Activated T-cell treated with anti-CD3 and anti-CD28 coated beads, Interleukin-2, amount 50 U/mL, for 48 hours (primary cell): ENCODE results near the gene DMPK.
"Not testable (repeated sequence)": the region's sequence is repeated elsewhere in the genome, so short reads cannot be mapped to it uniquely, and the experiment has no call there.

Source experiments
- DNase-seq, 2 experiments: peaks; one replicate each; pipeline ENCODE4 v3.0.0-alpha.2; 2020

Gene DMPK

DNA sequence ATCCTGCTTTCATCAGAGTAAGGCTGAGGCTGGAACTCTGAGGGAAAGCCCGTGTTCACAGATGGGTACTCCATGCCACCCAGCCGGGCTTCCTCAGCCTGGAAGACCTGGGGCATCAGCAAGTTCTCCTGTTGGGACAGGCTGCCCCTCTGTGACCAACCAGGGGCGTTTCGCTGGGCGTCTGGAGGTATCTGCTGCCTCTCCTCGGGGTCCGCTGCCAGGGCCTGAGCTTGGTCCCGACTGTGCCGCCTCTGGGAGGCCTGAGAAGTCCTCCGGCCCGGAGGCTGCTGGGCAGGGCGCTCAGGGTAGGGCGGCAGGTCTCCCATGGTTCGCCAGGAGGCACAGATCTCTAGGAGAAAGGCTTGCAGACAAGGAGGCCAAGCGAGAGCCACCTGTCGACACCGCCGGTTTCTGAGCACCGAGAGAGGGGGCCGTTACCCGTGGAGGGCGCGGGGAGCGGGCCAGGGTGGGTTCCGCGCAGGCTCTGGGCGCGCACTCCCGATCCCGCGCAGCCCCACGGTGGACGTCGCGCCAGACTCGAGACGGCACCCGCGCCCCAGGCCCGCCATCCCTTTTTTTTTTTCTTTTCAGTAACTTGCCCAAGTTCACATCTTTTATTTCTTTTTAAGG is 32.7 kb upstream of the DMPK start, which contains the start of gene RSPH6A:
TSS of gene RSPH6A (minus strand) at position 458 of the 630 bp plus-strand sequence. CDS start at position 326, 132 bp downstream.
- DNase-seq = no peak

- DNase-seq = no peak
These were observed 32.0 kb upstream of the DMPK start for GRCh38 chr19:45814166-45814780.

DNA sequence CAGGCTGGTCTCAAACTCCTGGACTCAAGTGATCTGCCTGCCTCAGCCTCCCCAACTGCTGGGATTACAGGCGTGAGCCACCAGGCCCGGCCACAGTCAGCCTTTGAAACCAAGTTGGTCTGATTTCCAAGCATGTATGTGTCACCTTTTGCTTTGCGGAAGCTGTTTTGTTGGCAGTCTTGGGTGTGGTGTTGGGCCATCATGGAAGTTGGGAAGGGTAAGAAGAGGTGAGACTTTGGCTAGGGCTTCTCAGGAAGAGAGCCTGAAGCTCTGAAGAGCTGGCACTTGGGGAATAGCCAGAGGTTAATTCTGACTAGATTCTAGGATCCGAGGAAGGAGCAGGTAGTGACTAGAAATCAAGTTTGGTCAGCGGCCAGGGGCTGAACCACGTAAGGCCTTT is 30.0 kb upstream of the DMPK start:
- DNase-seq = no peak

DNA sequence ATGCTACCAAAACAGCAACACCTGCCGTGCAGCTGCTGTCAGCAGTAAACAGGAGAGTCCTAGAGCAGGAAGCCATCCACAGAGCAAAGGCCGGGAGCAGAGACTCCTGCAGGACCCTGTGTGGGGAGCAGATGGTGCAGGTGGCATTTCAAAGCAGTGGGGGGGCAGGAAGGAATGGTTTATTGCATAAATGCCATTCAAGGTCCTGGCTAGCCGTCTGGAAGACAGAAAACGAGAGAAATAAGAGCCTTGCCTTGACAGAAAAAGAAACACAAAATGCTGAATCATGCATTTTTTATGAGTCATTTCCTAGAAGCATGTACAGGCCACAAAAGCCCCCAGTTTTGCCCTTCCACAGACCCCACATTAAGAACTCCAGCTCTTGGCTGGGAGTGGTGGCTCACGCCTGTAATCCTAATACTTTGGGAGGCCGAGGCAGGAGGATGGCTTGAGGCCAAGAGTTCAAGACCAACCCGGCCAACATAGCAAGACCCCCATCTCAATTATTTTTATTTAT is 27.4 kb upstream of the DMPK start:
- no peak for DNase-seq

- DNase-seq = no peak
These were observed 23.4 kb upstream of the DMPK start for GRCh38 chr19:45805719-45806118.

GRCh38 chr19:45804959-45805230 is 22.6 kb upstream of the DMPK start:
- no peak for DNase-seq

GRCh38 chr19:45804140-45804958 is 22.1 kb upstream of the DMPK start:
- DNase-seq = no peak

DNA sequence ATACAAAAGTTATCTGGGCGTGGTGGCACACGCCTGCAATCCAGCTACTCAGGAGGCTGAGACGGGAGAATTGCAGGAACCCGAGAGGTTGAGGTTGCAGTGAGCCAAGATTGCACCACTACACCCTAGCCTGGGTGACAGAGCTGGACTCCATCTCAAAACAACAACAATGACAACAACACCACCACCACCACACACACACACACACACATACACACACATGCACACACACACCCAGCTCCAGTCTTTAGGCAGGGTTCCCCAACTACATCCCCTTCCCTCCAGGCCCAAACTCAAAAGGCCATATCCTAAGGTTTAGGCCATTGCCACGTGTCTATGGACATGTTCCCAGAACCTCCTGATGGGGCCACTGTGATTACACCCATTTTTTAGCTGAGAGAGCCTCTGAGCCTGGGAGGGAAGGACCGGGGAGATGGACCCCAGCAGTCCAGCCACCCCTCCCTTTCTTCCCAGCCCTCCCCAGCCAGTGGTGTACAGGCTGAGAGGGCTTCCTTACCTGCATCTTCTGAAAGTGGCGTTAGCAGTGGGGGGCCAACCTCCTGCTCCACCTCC is 19.4 kb upstream of the DMPK start:
- no peak for DNase-seq

DNA sequence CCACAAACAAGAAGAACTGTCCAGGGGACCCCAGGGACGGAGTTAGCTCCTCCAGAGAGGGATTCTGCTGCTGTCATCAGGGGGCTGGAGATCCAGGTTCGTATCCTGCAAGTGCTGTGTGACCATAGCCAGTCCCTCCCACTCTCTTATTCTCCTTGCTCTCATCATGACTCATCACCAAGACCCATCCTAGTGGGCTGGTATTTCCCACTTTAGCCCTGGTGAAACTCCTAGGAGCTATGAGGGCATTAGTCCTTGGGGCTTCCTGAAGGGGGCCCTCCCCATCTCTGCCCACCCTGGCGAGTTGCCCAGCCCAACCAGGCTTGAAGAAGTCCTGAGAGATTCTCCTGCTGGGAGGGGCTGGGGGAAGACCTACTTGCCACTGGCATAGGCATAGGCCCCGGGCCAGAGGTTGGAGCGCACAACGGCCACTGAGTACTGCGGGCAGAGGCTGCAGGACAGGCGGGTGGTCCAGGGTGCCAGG is 17.8 kb upstream of the DMPK start:
- DNase-seq = no peak

DNA sequence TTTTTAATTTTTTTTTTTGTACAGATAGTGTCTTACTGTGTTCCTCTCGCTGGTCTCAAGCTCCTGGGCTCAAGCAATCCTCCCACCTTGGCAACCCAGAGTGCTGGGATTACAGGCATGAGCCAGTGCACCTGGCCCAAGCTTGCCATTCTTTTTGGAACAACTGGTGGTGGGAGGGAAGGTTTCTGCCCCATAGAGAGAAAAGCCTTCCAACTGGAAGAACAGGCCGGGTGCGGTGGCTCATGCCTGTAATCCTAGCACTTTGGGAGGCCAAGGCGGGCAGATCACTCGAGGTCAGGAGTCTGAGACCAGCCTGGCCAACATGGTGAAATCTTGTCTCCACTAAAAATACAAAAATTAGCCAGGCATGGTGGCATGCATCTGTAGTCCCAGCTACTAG is 17.3 kb upstream of the DMPK start:
- DNase-seq = not testable (repeated sequence)

DNA sequence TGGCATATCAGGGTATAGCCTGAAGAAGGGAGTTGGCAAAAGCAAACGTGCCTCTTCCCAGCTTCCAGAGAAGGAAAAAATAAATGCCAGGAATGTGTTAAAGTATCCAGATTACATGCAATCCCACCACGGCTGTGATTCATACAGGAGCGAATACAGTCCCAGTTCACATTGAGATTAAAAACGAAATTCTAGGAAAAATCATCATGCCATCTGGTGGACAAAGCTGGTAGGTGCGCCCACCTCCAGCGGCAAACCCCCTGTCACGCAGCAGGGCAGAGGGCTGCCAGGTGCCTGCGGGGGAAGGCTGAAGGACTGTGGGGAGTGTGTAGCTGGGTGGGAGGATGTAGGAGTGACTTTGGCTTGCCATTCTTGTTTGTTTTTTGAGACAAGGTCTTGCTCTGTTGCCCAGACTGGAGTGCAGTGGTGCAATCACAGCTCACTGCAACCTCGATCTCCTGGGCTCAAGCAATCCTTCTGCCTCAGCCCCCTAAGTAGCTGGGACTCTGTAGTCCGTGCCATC is 16.8 kb upstream of the DMPK start:
- DNase-seq = peak; percentile 71 to 77

DNA sequence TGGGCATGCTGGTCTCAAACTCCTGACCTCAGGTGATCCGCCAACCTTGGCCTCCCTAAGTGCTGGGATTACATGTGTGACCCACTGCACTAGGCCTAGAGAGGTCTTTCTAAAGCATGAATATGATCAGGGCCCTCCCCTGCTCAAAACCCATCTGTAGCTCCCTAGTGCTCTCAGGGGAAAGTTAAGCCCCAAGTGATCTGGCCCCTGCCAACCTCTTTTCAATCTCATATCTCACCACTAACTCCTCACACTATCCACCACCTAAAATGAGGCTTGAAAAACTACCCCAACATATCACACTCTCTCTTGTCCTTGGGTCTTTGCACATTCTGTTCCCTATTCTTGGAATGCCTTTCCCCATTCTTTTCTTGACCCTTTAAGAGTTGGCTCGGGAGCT is 12.3 kb upstream of the DMPK start:
- no peak for DNase-seq

- DNase-seq = no peak
These were observed 11.6 kb upstream of the DMPK start for GRCh38 chr19:45793876-45794275.

- no peak for DNase-seq
These were observed 10.9 kb upstream of the DMPK start for GRCh38 chr19:45793178-45793564.

- DNase-seq = peak; percentile 100
These were observed 10.3 kb upstream of the DMPK start, which contains the start of gene DMWD for GRCh38 chr19:45792470-45793177. Gene DMWD, minus strand, starts transcription at chr19:45792845. Its CDS starts 89 bp downstream, at chr19:45792756.

DNA sequence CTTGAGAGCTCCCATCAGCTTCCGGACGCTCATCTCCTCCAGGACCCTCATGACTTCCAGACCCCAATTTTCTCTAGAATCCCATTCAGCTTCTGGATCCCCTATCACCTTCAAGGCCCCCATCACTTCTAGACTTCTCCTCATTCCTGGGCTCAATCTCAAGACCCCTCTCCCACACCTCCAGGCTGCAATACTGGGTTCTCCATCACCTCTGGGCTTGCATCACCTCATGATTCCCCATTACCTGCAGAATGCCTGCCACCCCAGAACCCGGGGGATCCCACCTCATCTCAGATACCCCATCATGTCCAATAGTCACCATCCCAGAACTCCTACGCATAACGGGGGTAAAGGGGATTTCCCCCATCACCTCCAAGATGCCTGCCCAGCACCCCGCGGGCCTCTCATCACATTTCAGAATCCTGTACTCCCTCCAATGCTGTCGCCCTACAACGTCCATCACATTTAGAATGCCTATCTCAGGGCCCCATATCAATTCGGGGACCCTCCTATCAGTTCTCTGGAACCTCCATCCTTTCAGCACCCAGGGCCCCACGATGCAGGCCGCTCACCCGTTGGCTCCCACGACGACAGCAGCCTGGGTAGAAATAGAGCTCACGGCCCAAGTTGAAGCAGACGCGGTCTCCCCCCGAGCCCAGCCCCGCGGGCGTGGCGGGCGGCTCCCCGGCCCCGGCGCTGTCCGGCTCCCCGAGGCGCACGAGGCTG is 9.6 kb upstream of the DMPK start:
- DNase-seq = peak in 1 of 2 experiments; percentile 51

DNA sequence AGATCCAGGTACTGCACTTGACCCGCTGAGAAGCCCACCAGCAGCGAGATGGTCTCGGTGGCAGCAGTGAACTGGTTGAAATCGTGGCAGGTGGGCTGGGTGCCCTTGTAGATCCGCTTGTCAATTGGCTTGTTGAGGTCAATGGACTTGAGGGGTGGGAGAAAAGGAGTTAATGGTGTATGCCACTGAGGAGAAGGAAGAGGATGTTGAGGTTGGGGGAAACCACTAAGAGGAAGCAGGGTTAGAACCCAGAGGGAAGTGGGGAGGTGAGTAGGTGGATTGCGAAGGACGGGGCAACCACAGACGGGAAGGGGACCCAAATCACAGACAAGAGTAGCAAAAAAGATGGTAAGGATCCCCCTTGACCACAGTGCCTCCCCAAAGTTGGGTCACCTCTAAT is 8.7 kb upstream of the DMPK start:
- peak in 1 of 2 experiments; percentile 52 for DNase-seq

- no peak for DNase-seq
These were observed 6.9 kb upstream of the DMPK start for GRCh38 chr19:45789035-45789786.

DNA sequence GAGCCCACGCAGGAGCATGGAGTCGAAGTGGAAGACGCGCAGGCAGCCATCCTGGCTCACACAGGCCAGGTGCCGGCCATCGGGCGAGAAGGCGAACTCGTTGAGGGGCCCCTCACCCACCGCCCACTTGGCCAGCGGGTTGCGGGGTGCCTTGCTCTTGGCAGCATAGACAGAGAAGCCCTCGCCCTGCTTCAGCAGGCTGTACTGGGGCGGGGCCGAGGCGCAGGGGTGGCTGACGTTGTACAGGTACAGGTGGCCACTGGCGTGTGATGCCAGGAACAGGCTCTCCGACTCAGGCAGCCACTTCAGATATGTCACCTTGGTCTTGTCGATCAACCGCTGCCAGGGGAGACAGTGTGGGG is 4.2 kb upstream of the DMPK start:
- DNase-seq = no peak

DNA sequence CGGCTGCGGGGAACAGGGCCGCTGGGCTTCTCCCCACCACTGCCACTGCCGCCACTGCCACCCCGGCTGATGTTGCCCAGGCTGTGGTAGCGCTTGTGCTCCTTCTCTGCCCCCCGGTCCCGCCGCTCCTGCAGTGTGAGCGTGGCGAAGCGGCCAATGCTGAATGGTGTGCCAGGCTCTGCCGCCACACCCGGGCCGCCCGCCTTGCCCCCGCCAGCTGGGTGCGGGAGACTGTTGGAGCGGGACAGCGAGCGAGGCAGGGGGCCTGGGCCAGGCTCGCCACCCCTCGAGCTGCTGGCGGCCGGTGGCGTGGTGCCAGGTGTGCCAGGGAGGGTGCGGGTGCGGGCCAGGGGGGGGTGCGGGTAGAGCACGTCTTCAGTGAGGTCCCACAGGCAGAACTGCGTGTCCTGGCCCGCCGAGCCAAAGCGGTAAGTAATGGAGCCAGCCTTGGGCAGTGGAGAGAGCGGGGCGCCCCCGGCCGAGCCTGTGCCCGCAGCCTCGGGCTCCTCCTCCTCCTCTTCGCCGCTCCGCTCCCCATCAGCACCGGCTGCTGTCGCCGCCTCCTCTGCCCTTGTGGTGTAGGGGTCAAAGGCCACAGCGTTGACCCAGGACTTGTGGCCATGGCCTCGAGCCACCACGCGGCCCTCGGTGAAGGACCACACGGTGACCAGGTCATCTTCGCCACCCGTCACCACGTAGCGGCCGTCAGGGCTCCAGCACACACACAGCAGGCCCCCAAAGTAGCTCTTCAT is 3.7 kb upstream of the DMPK start:
- no peak for DNase-seq
